ENCODE results near the gene VIPR1. TPM values are rescaled to one million over a fixed set of nuclear protein-coding genes. Genes with fewer than 3 reads are reported as not detected.

Gene VIPR1
- total RNA-seq = not detected

GRCh38 chr3:42502429-42503250 lies at the start of gene VIPR1:
Gene VIPR1, plus strand, starts transcription at chr3:42502643. Its CDS starts 93 bp downstream, at chr3:42502736.

GRCh38 chr3:42581709-42582473 lies 79.4 kb downstream of the VIPR1 start, which contains the start of gene SEC22C:
Gene SEC22C, minus strand, starts transcription at chr3:42581967. Its CDS starts 12,921 bp downstream, at chr3:42569046.

Small RNA genes within 50 kb of the gene (small RNA-seq; reads per million reads assigned to genes)
- gene AC092047.1 = 0 reads per million in 2 donors

Other genes starting within 250 kb of the VIPR1 start
- gene CCK, start 236.5 kb upstream of the VIPR1 start, total RNA-seq = not detected
- gene LYZL4, start 92.0 kb upstream of the VIPR1 start, total RNA-seq = not detected
- gene SEC22C, start 79.3 kb downstream of the VIPR1 start, total RNA-seq = 10 to 100 TPM; 97.9 to 98.4 TPM
- gene SS18L2, start 88.2 kb downstream of the VIPR1 start, total RNA-seq = 10 to 100 TPM; 17.2 to 32.3 TPM
- gene NKTR, start 98.0 kb downstream of the VIPR1 start, total RNA-seq = 10 to 100 TPM; 45.8 to 46.0 TPM
- 10 to 100 TPM; 10.7 to 14.1 TPM for gene ZBTB47, start 151.1 kb downstream of the VIPR1 start, total RNA-seq
- gene KLHL40, start 182.9 kb downstream of the VIPR1 start, total RNA-seq = not detected
- not detected for gene HHATL, start 200.2 kb downstream of the VIPR1 start, total RNA-seq

Measured in melanocyte of skin (primary cell).